Nephron progenitor cell (in vitro differentiated cells): ENCODE measurements around the gene TCF21.
"Not testable (repeated sequence)": the region's sequence is repeated elsewhere in the genome, so short reads cannot be mapped to it uniquely, and the experiment has no call there.

ENCODE experiments used
- DNase-seq: peaks from one replicate; pipeline ENCODE4 v3.0.0; 2021
- H3K27ac Mint-ChIP-seq: 2 replicates; pipeline ENCODE4 v1.8.0; 2021; ENCODE audit warnings: mild to moderate bottlenecking, moderate library complexity, mixed read lengths
- H3K27me3 Mint-ChIP-seq: 2 replicates; pipeline ENCODE4 v1.8.0; 2021; ENCODE audit warnings: mild to moderate bottlenecking, low read depth, mixed read lengths; ENCODE audit not compliant: poor library complexity
- H3K36me3 Mint-ChIP-seq: 2 replicates; pipeline ENCODE4 v1.8.0; 2021; ENCODE audit warnings: low read depth, mixed read lengths
- H3K4me1 Mint-ChIP-seq: 2 replicates; pipeline ENCODE4 v1.8.0; 2021; ENCODE audit warnings: mixed read lengths
- H3K4me3 Mint-ChIP-seq: 2 replicates; pipeline ENCODE4 v1.8.0; 2021; ENCODE audit warnings: mild to moderate bottlenecking, moderate library complexity, mixed read lengths
- H3K9me3 Mint-ChIP-seq: 2 replicates; pipeline ENCODE4 v1.8.0; 2021; ENCODE audit warnings: mild to moderate bottlenecking, moderate library complexity, mixed read lengths
- CTCF ChIP-seq: fragments of 200-600 bp; sonication (generic); IDR thresholded peaks from 2 replicates; pipeline ENCODE4 v1.5.0; 2021; ENCODE audit warnings: antibody characterized with exemption

TCF21 gene

GRCh38 chr6:133854364-133855275 lies 34.3 kb upstream of the TCF21 start:
- Mint-ChIP-seq H3K9me3 (peaks cover 10% of the 10 kb centered on the region), H3K4me1 (peaks cover 43% of the 10 kb centered on the region), H3K27ac (no peak overlapping the region), H3K4me3 (peak overlapping the region; percentile 82), H3K27me3 (peaks cover 55% of the 10 kb centered on the region), H3K36me3 (no peaks in the 10 kb centered on the region)
- peak; percentile 62 for DNase-seq
- TF ChIP-seq CTCF, result no peak

- Mint-ChIP-seq H3K4me3 (peak overlapping the region; percentile 82), H3K9me3 (peaks cover 16% of the 10 kb centered on the region), H3K27ac (no peak overlapping the region), H3K4me1 (peaks cover 43% of the 10 kb centered on the region), H3K36me3 (no peaks in the 10 kb centered on the region), H3K27me3 (peaks cover 52% of the 10 kb centered on the region)
- DNase-seq, result no peak
- no peak for TF ChIP-seq CTCF
Observed at GRCh38 chr6:133855276-133855990, 33.5 kb upstream of the TCF21 start.

GRCh38 chr6:133855991-133856370 lies 32.9 kb upstream of the TCF21 start:
- peak; percentile 13 for DNase-seq
- H3K9me3 Mint-ChIP-seq, result peaks cover 21% of the 10 kb centered on the region
- TF ChIP-seq CTCF, result no peak
- peaks cover 52% of the 10 kb centered on the region for H3K27me3 Mint-ChIP-seq
- peak overlapping the region; percentile 82 for H3K4me3 Mint-ChIP-seq
- H3K4me1 Mint-ChIP-seq, result peaks cover 43% of the 10 kb centered on the region
- no peaks in the 10 kb centered on the region for H3K36me3 Mint-ChIP-seq
- H3K27ac Mint-ChIP-seq, result no peak overlapping the region

- Mint-ChIP-seq H3K4me1 (peaks cover 43% of the 10 kb centered on the region), H3K4me3 (no peak overlapping the region), H3K27me3 (peaks cover 52% of the 10 kb centered on the region), H3K27ac (no peak overlapping the region), H3K9me3 (peaks cover 30% of the 10 kb centered on the region), H3K36me3 (peaks cover 1% of the 10 kb centered on the region)
- TF ChIP-seq CTCF, result no peak
- DNase-seq, result no peak
Observed at GRCh38 chr6:133856911-133857310, 32.0 kb upstream of the TCF21 start.

- H3K4me3 Mint-ChIP-seq, result no peak overlapping the region
- H3K36me3 Mint-ChIP-seq, result peaks cover 9% of the 10 kb centered on the region
- H3K4me1 Mint-ChIP-seq, result peaks cover 37% of the 10 kb centered on the region
- peaks cover 50% of the 10 kb centered on the region for H3K27me3 Mint-ChIP-seq
- TF ChIP-seq CTCF, result no peak
- H3K27ac Mint-ChIP-seq, result no peak overlapping the region
- DNase-seq, result no peak
- H3K9me3 Mint-ChIP-seq, result peaks cover 38% of the 10 kb centered on the region
Observed at GRCh38 chr6:133857696-133858095, 31.2 kb upstream of the TCF21 start.

- not testable (repeated sequence) for H3K27ac Mint-ChIP-seq
Observed at GRCh38 chr6:133861337-133861736, 27.6 kb upstream of the TCF21 start.

More at GRCh38 chr6:133861337-133861736, 27.6 kb upstream of the TCF21 start:
- peaks cover 23% of the 10 kb centered on the region for H3K36me3 Mint-ChIP-seq
- peaks cover 61% of the 10 kb centered on the region for H3K9me3 Mint-ChIP-seq
- H3K27me3 Mint-ChIP-seq, result peaks cover 20% of the 10 kb centered on the region
- H3K4me3 Mint-ChIP-seq, H3K4me1 Mint-ChIP-seq, DNase-seq: not testable (repeated sequence)
